Fibroblast of lung (primary cell): ENCODE measurements around the gene PDE4D. TPM values are rescaled to one million over a fixed set of nuclear protein-coding genes. Genes with fewer than 3 reads are reported as not detected.

Experiments
- DNase-seq, 2 donors: peaks; one replicate each; pipeline versions ENCODE4 v3.0.0 to v3.0.0-alpha.2; 2010; ENCODE audit warnings: low read depth in 2 of 2
- H2AFZ ChIP-seq: 2 replicates; pipeline ENCODE4 v1.5.1; 2012; ENCODE audit warnings: low read length, control low read depth, inconsistent platforms
- H3K27ac ChIP-seq: 2 replicates; pipeline ENCODE4 v1.5.1; 2011; ENCODE audit warnings: low read length, control low read depth; ENCODE audit not compliant: insufficient read depth
- H3K27me3 ChIP-seq: 2 replicates; pipeline ENCODE4 v1.5.1; 2011; ENCODE audit warnings: mild to moderate bottlenecking, low read length; ENCODE audit not compliant: control insufficient read depth, insufficient read depth
- H3K36me3 ChIP-seq: 2 replicates; pipeline ENCODE4 v1.5.1; 2011; ENCODE audit warnings: low read length; ENCODE audit not compliant: control insufficient read depth, insufficient read depth
- H3K4me1 ChIP-seq: 2 replicates; pipeline ENCODE4 v1.5.1; 2011; ENCODE audit warnings: low read length; ENCODE audit not compliant: control insufficient read depth, insufficient read depth; ENCODE audit errors: extremely low read depth
- H3K4me2 ChIP-seq: 2 replicates; pipeline ENCODE4 v1.5.1; 2011; ENCODE audit warnings: low read length, control low read depth; ENCODE audit not compliant: insufficient read depth; ENCODE audit errors: extremely low read depth
- H3K4me3 ChIP-seq, 4 experiments: fragments of 200-600 bp in 1 of 4; sonication (generic) in 1 of 4; replicated peaks in 1 of 4; 2 replicates each; pipeline ENCODE4 v1.5.1; 2011 to 2016; ENCODE audit warnings: low read length in 4 of 4, low read depth in 3 of 4, mild to moderate bottlenecking in 3 of 4, control low read depth in 2 of 4, inconsistent platforms in 1 of 4, mixed read lengths in 1 of 4; ENCODE audit not compliant: insufficient read depth in 1 of 4; ENCODE audit errors: control extremely low read depth in 1 of 4
- H3K79me2 ChIP-seq: 2 replicates; pipeline ENCODE4 v1.5.1; 2012; ENCODE audit warnings: mild to moderate bottlenecking, low read length, inconsistent platforms; ENCODE audit not compliant: control insufficient read depth, insufficient read depth
- H3K9ac ChIP-seq: 2 replicates; pipeline ENCODE4 v1.5.1; 2011; ENCODE audit warnings: mild to moderate bottlenecking, low read length, control low read depth; ENCODE audit not compliant: insufficient read depth
- H3K9me3 ChIP-seq: 2 replicates; pipeline ENCODE4 v1.5.1; 2012; ENCODE audit warnings: low read depth, low read length; ENCODE audit not compliant: control insufficient read depth, insufficient read depth
- H4K20me1 ChIP-seq: 2 replicates; pipeline ENCODE4 v1.5.1; 2011; ENCODE audit warnings: low read length; ENCODE audit not compliant: control insufficient read depth, insufficient read depth; ENCODE audit errors: extremely low read depth
- EZH2 ChIP-seq: IDR thresholded peaks from 2 replicates; pipeline ENCODE4 v1.5.1; 2012; ENCODE audit warnings: low read length, control low read depth, mild to moderate bottlenecking; ENCODE audit errors: missing control alignments
- polyA plus RNA-seq, 2 donors: library from polyadenylated mRNA; depleted of rRNA in 1 of 2; stranded (reverse) in 1 of 2; unstranded in 1 of 2; fragments of >200 nt; gene quantifications; 2 replicates each; pipeline ENCODE4 v1.2.1, GENCODE V29; 2011 to 2012; ENCODE audit warnings: missing spikeins in 1 of 2
- total RNA-seq: library from RNA; depleted of rRNA; stranded (reverse); fragments of >200 nt; gene quantifications from 2 replicates; pipeline ENCODE4 v1.2.1, GENCODE V29; 2014
- TF ChIP-seq, protein P1 (sequence below), 2 donors: IDR thresholded peaks in 1 of 2; conservative IDR thresholded peaks in 1 of 2; 1 replicate in 1 of 2; 2 replicates in 1 of 2; pipeline ENCODE4 v1.5.1; 2011 to 2012; ENCODE audit warnings: low read length in 2 of 2, control low read depth in 1 of 2, inconsistent platforms in 1 of 2, low read depth in 1 of 2, mild to moderate bottlenecking in 1 of 2

PDE4D gene
- total and polyA plus RNA-seq, 2 donors (not counting 1 experiment from before 2014, with no cell fraction given), result 2.1 to 8.3 TPM

DNA sequence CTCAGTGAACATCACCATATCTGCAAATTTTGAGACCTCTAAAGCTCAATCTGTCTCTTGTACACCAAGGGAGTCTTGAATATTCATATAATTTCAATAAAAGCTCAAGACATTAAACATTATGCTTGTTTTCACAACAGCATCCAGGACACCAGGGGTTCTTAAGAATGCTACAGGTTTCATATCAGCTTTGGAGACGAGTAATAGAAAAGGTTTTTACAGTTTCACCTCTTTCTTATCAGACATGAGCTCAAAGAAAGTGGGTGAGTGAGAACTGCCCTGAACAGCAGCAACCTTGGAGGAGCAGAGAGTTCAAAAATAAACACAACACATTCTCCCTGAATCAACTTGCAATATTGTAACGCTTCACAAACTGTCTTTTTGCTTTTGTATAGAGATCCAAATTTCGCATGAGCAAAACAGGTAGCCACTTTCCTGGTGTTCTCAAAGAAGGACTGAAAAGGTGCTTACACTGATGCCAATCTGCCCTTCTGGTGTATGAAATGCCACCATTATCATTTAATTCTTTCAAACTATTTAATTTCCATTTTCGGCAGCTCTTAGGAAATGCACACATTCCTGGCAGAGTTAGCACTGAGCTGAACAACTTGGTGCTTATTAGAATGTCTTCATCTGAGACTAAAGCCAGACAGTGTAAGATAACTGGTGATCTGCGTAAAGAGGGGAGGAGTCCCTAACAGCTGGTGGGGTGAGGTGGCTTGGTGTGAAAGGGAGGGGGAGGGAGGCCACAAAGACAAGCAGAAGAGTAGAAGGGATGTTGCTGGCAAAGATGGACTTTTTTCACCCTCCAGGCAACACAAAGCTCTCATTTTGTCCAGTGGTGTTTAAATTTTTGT lies 535.3 kb downstream of the PDE4D start:
- no peak overlapping the region for H2AFZ ChIP-seq
- TF ChIP-seq, protein P1, sequence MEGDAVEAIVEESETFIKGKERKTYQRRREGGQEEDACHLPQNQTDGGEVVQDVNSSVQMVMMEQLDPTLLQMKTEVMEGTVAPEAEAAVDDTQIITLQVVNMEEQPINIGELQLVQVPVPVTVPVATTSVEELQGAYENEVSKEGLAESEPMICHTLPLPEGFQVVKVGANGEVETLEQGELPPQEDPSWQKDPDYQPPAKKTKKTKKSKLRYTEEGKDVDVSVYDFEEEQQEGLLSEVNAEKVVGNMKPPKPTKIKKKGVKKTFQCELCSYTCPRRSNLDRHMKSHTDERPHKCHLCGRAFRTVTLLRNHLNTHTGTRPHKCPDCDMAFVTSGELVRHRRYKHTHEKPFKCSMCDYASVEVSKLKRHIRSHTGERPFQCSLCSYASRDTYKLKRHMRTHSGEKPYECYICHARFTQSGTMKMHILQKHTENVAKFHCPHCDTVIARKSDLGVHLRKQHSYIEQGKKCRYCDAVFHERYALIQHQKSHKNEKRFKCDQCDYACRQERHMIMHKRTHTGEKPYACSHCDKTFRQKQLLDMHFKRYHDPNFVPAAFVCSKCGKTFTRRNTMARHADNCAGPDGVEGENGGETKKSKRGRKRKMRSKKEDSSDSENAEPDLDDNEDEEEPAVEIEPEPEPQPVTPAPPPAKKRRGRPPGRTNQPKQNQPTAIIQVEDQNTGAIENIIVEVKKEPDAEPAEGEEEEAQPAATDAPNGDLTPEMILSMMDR (conservative IDR thresholded peaks at IDR 0.05 in 1 of 2, IDR thresholded peaks at IDR 0.05 in 1 of 2; ENCODE audit: low read depth in 1 of 2, low read length in 2 of 2), result no peak
- no peak for TF ChIP-seq EZH2
- peak; percentile 59 to 78 for DNase-seq
- no peaks in the 10 kb centered on the region for H3K27me3 ChIP-seq
- H3K9ac ChIP-seq, result no peak overlapping the region
- no peak overlapping the region for H3K4me3 ChIP-seq
- H4K20me1 ChIP-seq, result no peaks in the 10 kb centered on the region
- no peak overlapping the region for H3K27ac ChIP-seq
- H3K4me1 ChIP-seq, result no peaks in the 10 kb centered on the region
- no peaks in the 10 kb centered on the region for H3K9me3 ChIP-seq
- no peaks in the 10 kb centered on the region for H3K36me3 ChIP-seq
- H3K4me2 ChIP-seq, result no peak overlapping the region
- H3K79me2 ChIP-seq, result no peaks in the 10 kb centered on the region

DNA sequence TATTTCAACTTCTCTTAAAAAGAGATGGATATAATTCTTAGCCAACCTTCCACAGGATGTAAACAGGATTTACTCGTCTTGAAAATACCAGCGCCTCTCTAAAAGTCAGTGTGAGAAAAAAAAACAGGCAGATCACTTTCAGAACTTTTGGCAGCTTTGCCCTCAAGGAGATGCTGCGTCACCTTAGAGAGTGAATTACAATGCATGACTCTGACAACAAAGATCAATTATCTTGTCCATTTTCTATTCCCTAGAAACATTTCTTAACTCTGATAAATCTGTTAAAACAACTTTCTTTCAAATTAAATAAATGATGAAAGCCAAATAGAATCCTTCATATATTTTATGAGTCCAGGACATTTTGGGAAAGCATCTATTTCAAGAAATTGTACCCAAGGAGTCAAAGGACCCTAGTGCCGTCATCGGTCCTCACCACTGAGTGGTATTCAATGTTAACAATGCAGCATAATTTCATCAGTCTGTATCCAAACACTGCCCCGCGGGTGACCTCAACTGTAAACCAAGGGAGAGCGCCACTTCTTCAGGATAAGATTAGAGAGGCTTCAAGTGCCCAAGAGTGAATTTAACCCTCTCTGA lies 536.0 kb downstream of the PDE4D start:
- Histone ChIP-seq H2AFZ (no peak overlapping the region), H3K79me2 (no peaks in the 10 kb centered on the region), H3K4me1 (no peaks in the 10 kb centered on the region), H3K9ac (no peak overlapping the region), H3K9me3 (no peaks in the 10 kb centered on the region), H3K27me3 (no peaks in the 10 kb centered on the region), H3K4me2 (no peak overlapping the region), H3K4me3 (no peak overlapping the region), H4K20me1 (no peaks in the 10 kb centered on the region), H3K36me3 (no peaks in the 10 kb centered on the region), H3K27ac (no peak overlapping the region)
- no peak for TF ChIP-seq EZH2
- DNase-seq, result peak; percentile 52 to 70

DNA sequence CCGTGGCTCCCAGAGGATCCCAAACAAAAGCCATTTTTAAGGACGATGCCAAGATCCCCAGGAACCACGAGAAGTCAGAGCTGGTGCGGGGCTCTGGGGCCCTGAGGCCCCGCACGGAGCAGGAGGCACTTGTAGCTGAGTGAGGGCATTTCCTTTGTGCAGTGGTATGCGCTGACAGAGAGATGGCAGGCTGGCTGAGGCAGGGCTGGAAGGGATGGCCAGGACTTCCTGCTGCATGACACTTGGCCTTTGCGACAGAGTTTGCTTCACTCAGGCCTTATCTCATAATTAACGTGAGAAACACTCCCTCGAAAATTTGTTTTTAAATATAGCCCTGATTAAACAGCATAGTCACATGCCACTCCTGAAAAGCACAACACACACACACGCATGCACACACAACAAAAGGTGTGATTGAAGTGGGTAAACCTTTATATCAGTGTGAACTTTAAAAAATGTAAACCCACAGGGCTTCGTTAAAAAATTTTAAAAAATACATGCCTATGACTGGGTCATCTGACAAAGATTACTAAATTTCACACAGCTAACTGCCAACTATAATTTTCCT lies 536.6 kb downstream of the PDE4D start:
- Histone ChIP-seq H3K4me3 (no peak overlapping the region), H4K20me1 (no peaks in the 10 kb centered on the region), H2AFZ (no peak overlapping the region), H3K27ac (no peak overlapping the region), H3K9ac (no peak overlapping the region), H3K79me2 (no peaks in the 10 kb centered on the region), H3K27me3 (no peaks in the 10 kb centered on the region), H3K4me1 (no peaks in the 10 kb centered on the region), H3K4me2 (no peak overlapping the region), H3K36me3 (no peaks in the 10 kb centered on the region), H3K9me3 (no peaks in the 10 kb centered on the region)
- TF ChIP-seq, protein P1 (conservative IDR thresholded peaks at IDR 0.05 in 1 of 2, IDR thresholded peaks at IDR 0.05 in 1 of 2; ENCODE audit: low read depth in 1 of 2, low read length in 2 of 2), result no peak
- no peak for TF ChIP-seq EZH2
- no peak for DNase-seq
